Activated CD4-positive, alpha-beta T cell treated with anti-CD3 and anti-CD28 coated beads for 24 hours (primary cell): ENCODE data around the gene RARG.
"Not testable (repeated sequence)": the region's sequence is repeated elsewhere in the genome, so short reads cannot be mapped to it uniquely, and the experiment has no call there.

Source experiments
- DNase-seq, 2 donors: peaks; one replicate each; pipeline ENCODE4 v3.0.0-alpha.2; 2020; ENCODE audit warnings: low read depth in 2 of 2

The RARG gene

DNA sequence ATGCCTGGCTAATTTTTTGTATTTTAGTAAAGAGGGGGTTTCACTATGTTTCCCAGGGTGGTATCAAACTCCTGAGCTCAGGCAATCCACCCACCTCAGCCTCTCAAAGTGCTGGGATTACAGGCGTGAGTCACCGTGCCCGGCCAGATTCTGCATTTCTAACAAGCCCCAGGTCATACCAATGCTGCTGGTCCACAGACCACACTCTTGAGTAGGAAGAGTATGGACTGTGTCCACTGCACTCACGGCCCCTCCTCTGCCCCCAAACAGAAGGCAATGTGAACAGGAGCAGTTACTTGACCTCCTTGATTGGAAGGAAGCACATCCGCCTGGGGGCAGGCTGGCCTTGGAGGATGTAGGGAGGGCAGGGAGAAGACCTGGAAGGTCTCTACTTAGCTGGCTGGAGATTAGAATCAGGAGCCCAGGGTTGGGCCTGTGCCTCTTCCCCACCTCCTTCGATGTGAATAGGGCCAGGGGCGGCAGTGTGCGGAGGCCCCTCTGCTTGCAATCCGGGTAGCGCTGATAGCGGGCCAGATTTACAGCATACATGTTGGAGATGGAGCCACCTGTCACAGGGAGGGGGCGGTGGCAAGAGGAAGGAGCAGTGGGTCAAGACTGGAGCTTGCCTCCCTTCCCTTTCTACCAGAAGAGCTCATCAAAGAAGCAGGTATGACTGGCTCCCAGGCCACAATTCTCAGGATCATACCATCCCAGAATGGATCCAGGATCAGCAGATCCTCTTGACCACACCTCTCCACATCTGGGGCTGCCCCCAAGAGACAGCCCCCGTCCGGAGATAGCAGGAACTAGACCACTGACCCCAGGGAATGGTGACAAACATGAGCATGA, 60.9 kb downstream of the RARG start:
- no peak for DNase-seq

DNA sequence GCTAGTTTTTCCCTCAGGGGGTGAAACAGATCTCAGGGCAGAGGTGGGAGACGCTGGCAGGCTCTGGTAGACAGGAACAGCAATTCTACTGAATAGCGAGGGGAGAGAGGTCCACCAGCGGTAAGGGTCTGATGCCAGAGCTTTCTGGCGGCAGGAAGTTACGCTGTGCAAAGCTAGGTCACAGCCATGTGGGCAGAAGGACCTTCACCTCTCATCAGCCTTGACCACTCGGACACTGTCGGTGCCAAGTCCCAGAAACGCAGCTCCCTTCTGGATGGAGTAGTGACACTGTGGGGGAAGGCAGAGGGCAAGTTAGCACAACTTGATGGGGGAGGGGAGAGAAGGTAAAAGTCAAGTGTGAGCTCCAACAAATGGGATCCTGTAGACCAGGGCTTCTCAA, 61.8 kb downstream of the RARG start:
- no peak for DNase-seq

DNA sequence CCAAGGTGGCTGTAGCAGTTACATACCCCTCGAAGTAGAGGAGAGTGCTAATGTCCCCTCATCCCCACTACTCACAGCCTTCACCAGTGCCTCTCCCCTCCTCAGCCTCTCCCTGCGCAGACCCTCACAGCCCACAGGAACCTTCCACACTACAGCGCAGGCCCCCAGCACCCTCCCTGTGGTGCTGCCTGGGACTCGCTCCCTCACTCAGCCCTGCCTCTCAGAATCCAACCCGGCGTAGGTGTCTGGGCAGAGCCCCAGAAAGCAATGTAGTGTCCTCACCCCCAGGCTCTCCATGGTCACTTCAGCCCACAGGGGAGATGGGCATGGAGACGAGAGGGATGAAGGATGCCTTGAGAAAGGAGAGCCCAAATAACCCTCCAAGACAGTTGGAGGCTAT, 62.4 kb downstream of the RARG start:
- no peak for DNase-seq

DNA sequence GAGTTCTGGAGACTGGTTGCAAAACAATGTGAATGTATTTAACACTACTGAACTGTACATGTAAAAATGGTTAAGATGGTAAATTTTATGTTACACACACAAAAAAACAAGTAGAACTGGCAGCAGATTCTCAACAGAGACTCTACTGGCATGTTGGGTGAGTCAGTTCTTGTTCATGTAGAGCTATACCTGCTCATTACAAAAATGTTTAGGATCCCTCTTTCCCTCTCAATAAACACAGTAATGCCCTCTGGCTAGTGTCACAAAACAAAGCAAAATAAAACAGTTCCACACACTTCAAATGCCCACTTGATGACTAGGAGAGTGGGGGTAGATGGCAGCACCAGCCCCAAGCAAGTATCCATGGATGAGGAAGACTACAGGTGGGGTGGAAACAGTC, 65.2 kb downstream of the RARG start:
- no peak for DNase-seq

DNA sequence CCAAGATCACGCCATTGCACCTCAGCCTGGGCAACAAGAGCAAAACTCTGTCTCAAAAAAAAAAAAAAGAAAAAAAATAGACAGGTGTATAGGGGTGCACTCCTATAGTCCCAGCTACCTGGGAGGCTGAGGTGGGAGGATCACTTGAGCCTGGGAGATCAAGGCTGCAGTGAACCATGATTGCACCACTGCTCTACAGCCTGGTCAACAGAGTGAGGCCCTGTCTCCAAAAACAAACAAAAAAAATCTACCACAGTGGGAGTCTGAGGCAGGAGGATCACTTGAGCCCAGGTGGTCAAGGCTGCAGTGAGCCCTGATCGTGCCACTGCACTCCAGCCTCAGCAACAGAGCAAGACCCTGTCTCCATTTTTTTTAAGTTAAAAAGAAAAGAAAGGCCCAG, 69.0 kb downstream of the RARG start:
- not testable (repeated sequence) for DNase-seq

DNA sequence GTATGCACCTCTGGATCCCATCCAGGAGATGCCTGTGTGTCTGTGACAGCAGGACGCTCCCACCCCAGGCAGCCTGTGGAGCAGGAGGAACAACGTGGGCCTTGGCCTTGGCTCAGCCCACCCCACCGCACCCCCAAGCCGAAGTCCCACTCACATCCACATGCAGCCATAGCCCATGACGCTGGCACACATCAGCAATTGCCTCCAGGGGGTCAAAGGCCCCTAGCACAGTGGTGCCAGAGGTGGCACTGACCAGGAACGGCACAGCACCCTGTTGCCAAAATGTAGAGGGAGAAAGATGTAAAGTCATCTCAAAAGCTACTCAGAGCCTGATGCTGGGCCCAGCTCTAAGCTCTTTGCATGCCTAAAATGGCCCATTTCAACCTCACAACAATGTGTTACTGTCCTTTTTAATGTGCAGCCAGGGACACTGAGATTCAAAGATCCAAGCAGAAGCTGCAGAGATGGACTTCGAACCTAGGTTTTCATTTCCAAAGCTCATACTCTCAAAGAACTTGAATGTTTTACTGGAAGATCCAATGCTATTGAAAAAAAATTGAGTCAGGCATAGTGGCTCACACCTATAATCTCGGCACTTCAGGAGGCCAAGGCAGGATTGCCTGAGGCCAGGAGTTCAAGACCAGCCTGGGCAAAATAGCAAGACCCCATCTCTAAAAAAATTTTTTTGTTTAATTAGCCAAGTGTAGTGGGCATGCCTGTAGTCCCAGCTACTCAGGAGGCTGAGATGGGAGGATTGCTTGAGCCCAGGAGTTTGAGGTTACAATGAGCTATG, 70.7 kb downstream of the RARG start:
- DNase-seq, result no peak

DNA sequence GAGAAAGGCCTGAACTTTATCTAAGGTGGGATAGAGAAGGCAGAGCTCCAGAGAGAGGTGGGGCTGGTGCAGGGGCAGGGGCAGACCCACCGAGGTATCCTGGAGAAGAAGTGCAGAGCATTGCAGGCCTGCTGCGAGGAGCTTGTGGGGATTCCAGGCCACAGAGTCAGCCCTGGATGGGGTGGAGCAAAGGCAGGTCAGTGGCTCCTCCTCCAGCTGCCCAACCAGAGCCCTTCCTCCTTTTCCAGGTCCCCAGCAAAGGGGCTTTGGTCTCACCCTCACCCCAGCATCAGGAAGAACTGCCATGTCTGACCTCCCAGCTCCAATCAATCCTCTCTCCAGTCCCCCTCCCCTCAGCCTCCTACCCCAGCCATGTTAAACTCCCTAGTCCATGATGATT, 71.3 kb downstream of the RARG start:
- no peak for DNase-seq
